SU-DHL-6 (cell line): ENCODE results near the gene PSMC4.

Experiments
- CTCF ChIP-seq: fragments of 200-600 bp; sonication (generic); IDR thresholded peaks from one replicate; pipeline ENCODE4 v1.5.1; 2017; ENCODE audit warnings: antibody characterized with exemption, mild to moderate bottlenecking, low read length, moderate library complexity; ENCODE audit not compliant: insufficient read depth, poor library complexity, severe bottlenecking
- EZH2phosphoT487 ChIP-seq: fragments of 200-600 bp; sonication (generic), shearing (Covaris generic); conservative IDR thresholded peaks from 2 replicates; pipeline ENCODE4 v1.6.1; 2018; ENCODE audit warnings: mild to moderate bottlenecking, antibody characterized with exemption, low read length, moderate library complexity, mixed read lengths

DNA sequence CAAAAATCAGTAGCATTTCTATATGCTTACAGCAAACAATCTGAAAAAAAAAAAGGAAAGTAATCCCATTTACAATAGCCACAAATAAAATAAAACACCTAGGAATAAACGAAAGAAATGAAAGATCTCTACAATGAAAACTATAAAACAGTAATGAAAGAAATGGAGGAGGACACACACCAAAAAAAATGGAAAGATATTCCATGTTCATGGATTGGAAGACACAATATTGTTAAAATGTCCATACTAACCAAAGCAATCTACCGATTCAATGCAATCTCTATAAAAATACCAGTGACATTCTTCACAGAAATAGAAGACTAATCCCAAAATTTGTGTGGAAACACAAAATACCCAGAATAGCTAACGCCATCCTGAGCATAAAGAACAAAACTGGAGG, 41.2 kb upstream of the PSMC4 start:
- TF ChIP-seq CTCF: no peak
- TF ChIP-seq EZH2phosphoT487: no peak
